Neural progenitor cell (in vitro differentiated cells): ENCODE results near the gene FBN3. TPM values are rescaled to one million over a fixed set of nuclear protein-coding genes. Genes with fewer than 3 reads are reported as not detected.

Source experiments
- DNase-seq: peaks from one replicate; pipeline ENCODE4 v3.0.0-alpha.2; 2016; ENCODE audit warnings: low spot score
- H2AFZ ChIP-seq: fragments of 200-600 bp; sonication (generic); replicated peaks from 2 replicates; pipeline ENCODE4 v1.6.1; 2016; ENCODE audit warnings: antibody characterized with exemption
- H3F3A ChIP-seq: fragments of 200-600 bp; sonication (generic); 2 replicates; pipeline ENCODE4 v1.6.1; 2016; ENCODE audit warnings: antibody characterized with exemption, low read depth
- H3K27ac ChIP-seq: fragments of 200-600 bp; sonication (generic); 2 replicates; pipeline ENCODE4 v1.5.1; 2016; ENCODE audit warnings: mild to moderate bottlenecking
- H3K27me3 ChIP-seq: fragments of 200-600 bp; sonication (generic); 2 replicates; pipeline ENCODE4 v1.6.1; 2016; ENCODE audit warnings: mild to moderate bottlenecking, moderate library complexity
- H3K36me3 ChIP-seq: fragments of 200-600 bp; sonication (generic); 2 replicates; pipeline ENCODE4 v1.5.1; 2016
- H3K4me1 ChIP-seq: fragments of 200-600 bp; sonication (generic); 2 replicates; pipeline ENCODE4 v1.6.1; 2016; ENCODE audit warnings: mixed run types
- H3K4me2 ChIP-seq: fragments of 200-600 bp; sonication (generic); 2 replicates; pipeline ENCODE4 v1.6.1; 2016
- H3K4me3 ChIP-seq: fragments of 200-600 bp; sonication (generic); 2 replicates; pipeline ENCODE4 v1.5.1; 2016
- H3K79me2 ChIP-seq: fragments of 200-600 bp; sonication (generic); 2 replicates; pipeline ENCODE4 v1.6.1; 2016; ENCODE audit warnings: low read depth
- H3K9ac ChIP-seq: fragments of 200-600 bp; sonication (generic); 2 replicates; pipeline ENCODE4 v1.6.1; 2016
- H3K9me3 ChIP-seq: fragments of 200-600 bp; sonication (generic); 2 replicates; pipeline ENCODE4 v1.5.1; 2016; ENCODE audit warnings: low read depth
- H4K20me1 ChIP-seq: fragments of 200-600 bp; sonication (generic); 2 replicates; pipeline ENCODE4 v1.6.1; 2016; ENCODE audit warnings: low read depth
- H3K27ac Mint-ChIP-seq: 3 replicates; pipeline ENCODE4 v1.8.0; 2021; ENCODE audit warnings: mixed read lengths
- H3K27me3 Mint-ChIP-seq: 2 replicates; pipeline ENCODE4 v1.8.0; 2022; ENCODE audit warnings: low read depth, mild to moderate bottlenecking, inconsistent platforms, moderate library complexity, mixed read lengths; ENCODE audit not compliant: insufficient read depth
- H3K36me3 Mint-ChIP-seq: 3 replicates; pipeline ENCODE4 v1.8.0; 2021; ENCODE audit warnings: mixed read lengths
- H3K4me1 Mint-ChIP-seq: 3 replicates; pipeline ENCODE4 v1.8.0; 2021; ENCODE audit warnings: mixed read lengths
- H3K4me3 Mint-ChIP-seq: 3 replicates; pipeline ENCODE4 v1.8.0; 2021; ENCODE audit warnings: mild to moderate bottlenecking, moderate library complexity, mixed read lengths
- H3K9me3 Mint-ChIP-seq: 3 replicates; pipeline ENCODE4 v1.8.0; 2020; ENCODE audit warnings: mixed read lengths
- CTCF ChIP-seq: fragments of 200-600 bp; sonication (generic); IDR thresholded peaks from 2 replicates; pipeline ENCODE4 v1.5.1; 2017; ENCODE audit warnings: antibody characterized with exemption, mild to moderate bottlenecking
- EZH2 ChIP-seq: fragments of 200-600 bp; sonication (generic); IDR thresholded peaks from 2 replicates; pipeline ENCODE4 v1.6.1; 2017; ENCODE audit warnings: antibody characterized with exemption, mild to moderate bottlenecking, moderate library complexity
- total RNA-seq: library from RNA; depleted of rRNA; stranded (reverse); fragments of >200 nt; gene quantifications from 2 replicates; pipeline ENCODE4 v1.2.3, GENCODE V29; 2015; ENCODE audit warnings: low replicate concordance

The FBN3 gene
- total RNA-seq, 1 donor from 2014 or later, result 23.0 TPM

- H3F3A ChIP-seq, result no peaks in the 10 kb centered on the region
- Mint-ChIP-seq H3K36me3 (peaks cover 7% of the 10 kb centered on the region), H3K27me3 (peaks cover 6% of the 10 kb centered on the region), H3K4me1 (no peaks in the 10 kb centered on the region), H3K9me3 (no peaks in the 10 kb centered on the region), H3K27ac (no peak overlapping the region), H3K4me3 (no peak overlapping the region)
- no peak overlapping the region for H3K4me3 ChIP-seq
- H4K20me1 ChIP-seq, result no peaks in the 10 kb centered on the region
- no peak overlapping the region for H3K9ac ChIP-seq
- no peaks in the 10 kb centered on the region for H3K4me1 ChIP-seq
- no peaks in the 10 kb centered on the region for H3K36me3 ChIP-seq
- TF ChIP-seq CTCF (peak; percentile 57), EZH2 (no peak)
- H3K27ac ChIP-seq, result no peak overlapping the region
- no peaks in the 10 kb centered on the region for H3K27me3 ChIP-seq
- H3K79me2 ChIP-seq, result no peaks in the 10 kb centered on the region
- no peak overlapping the region for H3K4me2 ChIP-seq
- peak; percentile 52 for DNase-seq
- no peaks in the 10 kb centered on the region for H3K9me3 ChIP-seq
- H2AFZ ChIP-seq, result no peak overlapping the region
Observed at GRCh38 chr19:8017808-8018207, 131.6 kb downstream of the FBN3 start.

Other genes starting within 250 kb of the FBN3 start
- gene MAP2K7, start 245.7 kb downstream of the FBN3 start, total RNA-seq, result 14.4 and 20.7 TPM in 2 replicates
- 0.99 and 1.8 TPM in 2 replicates for gene TGFBR3L, start 234.8 kb downstream of the FBN3 start, total RNA-seq
- gene SNAPC2, start 229.3 kb downstream of the FBN3 start, total RNA-seq, result 5.7 and 20.7 TPM in 2 replicates
- 3.7 and 34.3 TPM in 2 replicates for gene CTXN1, start 223.5 kb downstream of the FBN3 start, total RNA-seq
- gene TIMM44, start 205.9 kb downstream of the FBN3 start, total RNA-seq, result 43.7 and 59.5 TPM in 2 replicates
- 108 TPM in 2 replicates for gene ELAVL1, start 144.0 kb downstream of the FBN3 start, total RNA-seq
- gene CCL25, start 96.8 kb downstream of the FBN3 start, total RNA-seq, result 1.2 TPM in 1 of 2 replicates, not detected in the other
- gene CERS4, start 59.8 kb upstream of the FBN3 start, total RNA-seq, result 34.1 and 76.0 TPM in 2 replicates
- 22.4 and 52.5 TPM in 2 replicates for gene CD320, start 158.8 kb upstream of the FBN3 start, total RNA-seq
- gene NDUFA7, start 171.8 kb upstream of the FBN3 start, total RNA-seq, result 21.0 and 54.1 TPM in 2 replicates
- 296 and 550 TPM in 2 replicates for gene RPS28, start 171.9 kb upstream of the FBN3 start, total RNA-seq
- 1.9 TPM in 1 of 2 replicates, not detected in the other for gene KANK3, start 193.7 kb upstream of the FBN3 start, total RNA-seq
- gene ANGPTL4, start 214.6 kb upstream of the FBN3 start, total RNA-seq, result 1.9 TPM in 1 of 2 replicates, not detected in the other
- gene RAB11B, start 240.8 kb upstream of the FBN3 start, total RNA-seq, result 17.1 and 32.3 TPM in 2 replicates